ENCODE measurements around the gene NECTIN1.
A peak's percentile ranks its signal among the peaks of the same experiment; 100 is the strongest.

The NECTIN1 gene

DNA sequence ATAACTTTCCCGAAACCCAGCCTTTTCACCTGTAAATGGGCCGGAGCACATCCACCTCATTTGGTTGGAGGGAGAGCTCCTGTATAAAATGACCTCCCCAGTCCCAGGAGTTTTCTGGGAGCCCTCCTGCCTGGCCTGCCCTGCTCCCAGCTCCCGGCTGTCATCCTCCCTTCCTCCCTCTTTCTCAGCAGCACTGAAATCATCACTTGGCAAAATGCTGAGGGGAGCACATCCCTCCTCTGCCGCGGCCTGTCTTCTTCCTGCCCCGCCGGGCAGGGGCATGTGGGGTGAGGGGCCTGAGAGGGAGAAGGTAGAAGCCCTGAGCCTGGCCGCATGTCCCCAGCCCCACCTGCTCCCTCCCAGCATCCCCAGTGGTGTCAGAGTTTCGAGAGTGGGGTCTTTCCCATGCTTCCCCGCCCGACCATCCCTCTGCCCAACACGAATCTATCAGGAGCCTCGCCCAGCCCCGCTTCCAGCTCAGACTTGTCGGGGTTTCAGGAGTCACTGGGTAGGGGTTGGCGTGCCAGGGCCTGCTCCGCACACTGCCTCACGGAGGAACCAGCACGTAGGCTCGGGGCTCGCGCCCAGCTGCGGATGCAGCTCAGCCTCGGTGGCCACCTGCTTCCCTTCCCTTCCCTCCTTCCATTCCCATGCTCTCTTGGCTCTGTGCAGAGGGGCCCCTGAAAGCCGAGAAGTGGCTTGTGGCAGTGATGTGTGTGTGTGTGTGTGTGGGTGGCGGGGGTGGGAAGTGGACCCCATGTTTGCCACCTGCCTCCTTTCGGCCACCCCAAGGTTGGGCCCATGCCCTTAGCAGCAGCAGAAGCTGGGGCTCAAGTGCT, 37.1 kb downstream of the NECTIN1 start:
- DNase-seq = no peak

DNA sequence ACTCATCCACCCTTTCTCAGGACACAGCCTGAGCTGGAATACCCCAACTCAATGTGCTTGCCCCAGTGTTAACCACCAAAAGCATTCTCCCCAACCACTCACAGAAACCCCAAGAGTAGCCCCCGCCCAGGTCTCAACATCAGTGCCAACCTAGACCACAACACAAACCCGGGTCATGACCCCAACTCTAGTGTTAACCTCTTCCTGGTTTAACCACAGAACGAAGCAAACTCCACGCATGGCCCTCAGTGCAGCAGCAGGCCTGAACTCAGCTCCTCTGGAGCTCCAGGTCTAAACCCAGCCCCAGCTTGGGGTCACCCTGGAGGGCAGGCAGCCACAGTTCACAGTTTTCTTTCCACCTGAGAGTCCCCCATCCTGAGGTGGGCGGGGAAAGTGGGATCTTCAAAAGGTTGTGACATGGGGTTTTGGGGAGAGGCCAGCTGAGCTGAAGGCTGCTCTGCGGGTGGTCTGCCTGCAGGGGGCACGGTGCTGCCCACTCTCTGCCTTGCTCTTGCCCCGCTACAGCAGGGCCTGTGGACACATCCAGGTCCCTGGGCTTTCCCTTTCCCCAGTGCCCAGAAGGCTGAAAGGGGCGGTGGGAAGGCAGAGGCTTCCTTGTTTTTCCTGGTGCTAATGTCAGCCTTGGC, 37.9 kb downstream of the NECTIN1 start:
- DNase-seq = peak; percentile 12

DNA sequence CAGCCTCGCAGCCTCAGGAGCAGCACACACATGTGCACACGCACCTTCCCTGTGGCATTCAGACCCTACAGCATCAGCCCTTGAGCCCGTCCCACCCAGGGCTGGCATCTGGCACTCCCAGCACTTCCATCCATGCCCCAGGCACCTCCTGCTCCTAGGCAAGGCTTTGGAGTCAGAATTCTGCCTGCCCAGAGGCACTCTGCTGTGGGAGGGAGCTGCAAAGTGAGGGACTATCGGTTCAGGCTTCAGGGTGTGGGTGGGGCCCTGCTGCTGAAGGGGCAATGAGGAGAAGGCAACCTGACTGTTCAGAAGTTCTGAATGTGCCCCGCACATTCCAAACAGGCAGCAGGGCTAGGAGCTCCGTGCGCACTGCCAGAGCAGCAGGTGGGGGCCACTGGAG, 39.7 kb downstream of the NECTIN1 start:
- no peak for DNase-seq

DNA sequence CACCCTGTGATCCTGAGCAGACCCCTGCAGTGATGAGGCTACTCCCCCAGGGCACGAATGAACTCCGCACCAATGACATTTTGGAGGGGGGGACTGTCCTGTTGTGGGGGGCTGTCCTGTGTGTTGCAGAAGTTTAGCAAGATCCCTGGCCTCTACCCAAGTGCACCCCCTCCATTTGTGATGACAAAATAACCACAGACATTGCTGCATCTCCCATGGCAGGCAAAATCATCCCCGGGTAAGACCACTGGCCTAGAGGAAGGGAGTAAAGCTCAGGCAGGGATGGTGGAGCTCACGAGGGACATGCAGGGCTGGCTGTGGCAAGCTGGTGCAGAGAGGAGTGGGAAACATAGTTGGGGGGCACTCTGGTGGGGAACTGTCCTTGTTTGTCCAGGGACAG, 40.6 kb downstream of the NECTIN1 start:
- no peak for DNase-seq

DNA sequence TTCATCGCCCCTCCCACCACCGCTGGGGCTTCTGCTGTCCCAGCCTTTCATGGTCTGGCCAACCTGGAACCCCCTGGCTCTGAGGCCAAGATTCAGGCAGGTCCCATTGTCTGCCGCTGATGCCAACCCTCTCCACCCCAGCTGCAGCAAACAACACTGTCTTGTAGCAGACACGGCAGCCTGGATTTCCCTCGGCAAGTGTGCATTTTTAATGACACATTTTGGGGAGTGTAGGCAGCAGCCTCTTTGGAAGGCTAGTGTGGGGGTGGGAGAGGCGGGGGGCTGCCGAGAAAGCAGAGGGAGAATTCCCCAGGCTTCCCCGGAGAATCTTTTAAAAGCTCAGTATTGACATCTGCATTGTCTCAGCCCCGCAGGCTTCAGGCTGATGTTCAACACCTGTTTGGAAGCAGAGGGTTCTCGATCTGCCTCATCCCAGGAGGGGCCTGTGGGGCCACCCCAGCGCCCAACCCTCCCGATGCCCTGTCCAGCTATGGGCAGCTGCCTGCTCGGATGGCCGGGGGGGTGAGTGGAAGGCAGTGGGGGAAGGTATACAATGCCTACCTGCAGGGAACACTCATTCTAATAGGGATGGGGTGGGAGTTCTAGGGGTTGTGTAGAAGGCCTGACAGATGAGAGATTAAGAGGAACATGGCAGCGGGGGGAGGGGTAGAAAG, 41.5 kb downstream of the NECTIN1 start:
- DNase-seq = no peak

DNA sequence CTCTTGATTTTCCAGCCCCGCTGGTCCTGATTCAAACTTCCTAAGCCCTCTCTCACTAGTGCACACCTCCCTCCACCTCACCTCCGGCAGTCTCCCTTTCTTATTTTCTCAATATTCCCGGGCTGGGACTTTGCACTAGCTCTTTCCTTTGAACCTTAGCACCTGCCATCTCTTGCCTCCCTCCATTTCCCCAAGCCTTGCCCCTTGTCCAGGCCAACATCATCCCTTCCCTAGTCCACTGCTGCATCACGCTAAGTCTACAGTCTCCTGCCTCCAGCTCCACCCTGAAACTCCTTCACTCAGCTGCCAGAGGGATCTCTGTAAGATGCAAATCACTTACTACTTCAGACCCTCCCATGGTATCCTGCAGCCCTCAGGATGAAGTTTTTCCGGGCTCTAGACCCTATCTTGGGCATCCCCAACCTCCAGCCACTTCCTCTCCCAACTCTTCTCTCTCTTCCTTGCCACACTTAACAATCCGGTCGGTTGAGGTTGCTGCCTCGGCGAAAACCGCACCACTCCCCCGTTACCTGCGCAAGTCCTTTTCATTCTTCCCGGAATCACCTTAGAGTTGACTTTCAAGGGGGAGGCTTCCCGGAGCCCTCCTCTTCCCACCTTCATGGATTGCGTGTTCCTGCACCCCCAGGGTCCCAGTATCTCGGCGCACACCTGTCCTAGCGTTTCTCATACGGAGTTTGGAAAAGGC, 42.7 kb downstream of the NECTIN1 start:
- DNase-seq = no peak

DNA sequence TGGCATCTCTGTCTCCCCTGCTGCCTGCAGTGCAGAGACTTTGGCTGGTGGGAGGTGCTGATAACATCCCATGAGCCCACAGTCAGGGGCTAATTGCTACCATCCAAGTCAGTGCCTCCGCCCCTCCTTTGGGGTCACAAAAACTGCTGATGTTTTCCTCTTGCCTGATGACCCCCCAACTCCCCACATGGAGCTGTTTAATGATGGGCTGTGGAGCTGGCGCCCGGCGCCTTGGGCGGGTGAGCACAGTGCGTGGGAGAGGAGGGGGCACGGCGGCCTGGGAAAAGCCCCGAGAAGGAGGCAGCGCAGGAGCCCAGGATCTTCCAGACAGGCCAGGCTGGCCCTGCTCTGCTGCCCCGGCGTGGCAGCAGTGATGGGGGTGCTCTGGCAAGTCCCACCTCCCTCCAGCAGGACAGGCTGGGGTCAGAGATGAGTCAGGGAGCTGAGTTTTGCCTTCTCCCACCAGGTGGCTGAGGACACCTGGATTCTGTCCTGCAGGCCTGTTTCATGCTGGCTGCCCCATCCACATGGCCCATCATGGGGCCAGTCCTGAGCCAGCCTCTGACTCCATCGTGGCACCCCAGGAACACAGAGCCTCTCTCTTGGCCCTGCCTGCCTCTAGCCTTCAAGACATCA, 43.8 kb downstream of the NECTIN1 start:
- DNase-seq = no peak

DNA sequence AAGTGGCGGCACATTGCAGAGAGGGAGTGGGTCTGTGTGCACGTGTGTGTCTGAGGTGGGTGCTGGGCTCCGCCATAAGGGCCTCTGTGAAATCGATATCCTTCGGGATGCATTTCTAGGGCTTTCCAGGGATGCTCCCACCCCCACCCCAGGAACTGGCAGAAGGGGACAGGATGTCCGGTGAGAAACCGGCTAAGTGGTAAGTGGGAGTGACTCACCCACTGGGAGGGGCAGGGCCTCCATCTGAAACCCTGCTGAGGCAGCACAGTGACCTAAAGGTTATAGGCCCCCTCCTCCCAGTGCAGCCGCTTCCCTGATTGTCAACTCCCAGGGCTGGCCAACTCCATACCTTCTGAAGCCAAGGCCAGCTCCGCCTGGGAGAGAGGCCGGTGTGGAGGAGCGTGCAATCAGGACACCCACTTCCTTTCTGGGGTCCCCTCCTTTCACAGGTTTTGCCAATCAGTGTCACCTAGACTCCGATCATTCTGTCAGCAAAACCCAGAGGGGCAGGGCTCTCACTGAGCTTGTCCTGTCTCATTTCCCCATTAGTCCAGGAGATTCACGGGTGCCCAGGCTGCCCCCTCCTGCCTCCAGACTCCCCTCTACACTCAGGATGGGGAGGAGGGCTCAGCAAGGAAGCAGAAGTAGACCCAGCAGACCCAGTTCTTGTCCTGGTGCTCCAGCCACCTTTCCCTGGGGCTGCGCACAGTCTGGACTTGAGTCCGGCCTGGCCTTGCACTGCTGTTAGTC, 44.5 kb downstream of the NECTIN1 start:
- no peak for DNase-seq

DNA sequence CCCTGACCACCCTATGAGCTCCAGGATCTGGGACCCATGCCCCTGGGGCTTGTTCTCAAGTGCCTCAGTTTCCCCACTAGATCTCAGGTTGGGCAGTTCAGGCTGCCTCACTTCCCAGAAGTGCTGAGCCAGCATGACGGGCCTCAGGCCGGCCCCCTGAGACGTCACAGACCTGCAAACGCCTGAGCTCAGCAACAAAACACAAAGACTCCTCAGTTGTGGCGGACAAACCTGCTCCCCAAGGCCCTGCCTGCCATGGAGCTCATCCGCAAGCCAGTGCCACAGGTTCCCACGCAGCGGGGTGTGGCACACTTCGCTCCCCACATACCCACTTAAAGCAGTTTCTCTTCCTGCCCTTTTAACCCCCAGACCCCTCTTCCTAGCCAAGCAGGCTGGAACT, 45.2 kb downstream of the NECTIN1 start:
- DNase-seq = no peak

DNA sequence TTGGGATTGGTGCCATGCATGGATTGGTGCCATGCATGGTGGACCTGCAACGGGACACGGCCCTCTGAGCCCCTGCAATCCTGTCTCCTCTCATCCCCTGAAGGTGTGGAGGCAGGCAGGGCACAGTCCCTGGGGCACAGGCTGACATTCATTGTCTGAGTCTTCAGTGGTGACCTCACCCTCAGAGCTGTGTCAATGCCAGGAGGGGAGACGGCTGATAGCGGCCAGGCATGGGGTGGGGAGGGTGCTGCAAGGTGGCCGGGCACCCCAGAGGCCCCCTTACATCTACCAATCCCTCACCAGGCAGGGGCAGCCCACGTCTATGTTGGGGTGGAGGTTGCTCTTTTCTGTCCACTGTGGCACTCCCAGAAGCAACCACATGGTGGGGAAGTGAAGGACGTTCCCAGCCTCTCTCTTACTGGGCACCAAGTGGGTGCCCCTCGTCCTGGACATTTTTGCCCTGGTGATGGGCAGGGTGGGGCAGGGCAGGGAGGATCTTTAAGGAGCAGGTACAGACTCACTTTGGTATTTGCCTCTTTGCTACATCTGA, 47.6 kb downstream of the NECTIN1 start:
- DNase-seq = no peak

DNA sequence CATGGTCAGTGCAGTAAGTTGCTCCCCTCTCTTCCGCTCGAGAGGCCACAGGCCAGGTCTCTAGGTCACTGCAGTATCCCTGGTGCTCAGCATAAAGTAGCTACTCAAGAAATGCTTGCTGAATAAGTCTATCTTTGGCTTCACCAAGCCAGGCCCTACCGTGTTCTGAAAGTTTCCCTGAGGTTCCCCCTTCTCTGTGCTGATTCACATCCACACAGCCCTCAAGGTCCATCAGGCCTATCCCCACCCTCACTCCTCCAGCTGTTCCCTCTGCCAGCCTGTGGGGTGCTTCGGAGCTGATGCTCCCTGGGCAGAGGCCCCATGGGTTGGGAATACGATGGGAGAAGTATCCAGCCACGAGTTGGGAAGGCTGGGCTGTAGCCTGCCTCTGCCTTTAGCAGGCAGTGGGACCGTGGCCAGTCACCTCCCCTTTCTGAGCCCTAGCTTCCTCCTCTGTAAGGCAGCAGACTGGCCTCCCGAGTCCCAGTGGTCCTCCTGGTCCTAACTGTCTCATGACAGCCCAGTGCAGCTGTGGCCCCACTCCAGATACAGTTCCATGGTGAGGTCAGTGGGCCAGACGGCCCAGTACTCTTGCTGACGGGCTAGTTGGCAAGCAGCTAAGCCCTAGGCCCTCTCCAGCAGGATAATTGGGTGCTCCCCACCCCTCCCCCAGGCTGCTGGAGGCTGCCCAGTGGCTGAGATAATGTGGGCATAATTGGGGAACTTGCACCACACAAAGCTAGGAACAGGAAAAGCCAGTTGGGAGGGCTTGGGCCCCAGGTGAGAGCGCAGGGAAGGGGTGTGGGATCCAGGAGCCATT, 48.2 kb downstream of the NECTIN1 start:
- DNase-seq = no peak

DNA sequence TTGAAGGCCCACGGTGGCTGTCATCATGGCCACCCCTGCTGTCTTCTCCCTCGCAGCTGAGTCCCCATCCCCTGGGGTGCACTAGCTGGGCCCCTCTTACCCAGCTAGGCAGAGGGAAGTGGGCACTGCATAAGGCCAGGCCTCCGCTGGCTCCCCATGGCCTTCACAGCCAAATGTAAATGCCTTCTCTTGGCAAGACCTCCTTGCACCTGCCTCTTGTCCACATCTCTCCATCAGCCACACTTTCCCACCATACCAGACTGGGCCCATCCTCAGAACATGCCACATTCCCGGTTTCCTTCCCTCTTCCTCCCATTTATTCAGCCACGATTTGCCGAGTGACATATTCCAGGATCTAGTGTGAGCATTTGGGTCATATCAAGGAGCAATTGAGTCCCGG, 49.7 kb downstream of the NECTIN1 start:
- no peak for DNase-seq

DNA sequence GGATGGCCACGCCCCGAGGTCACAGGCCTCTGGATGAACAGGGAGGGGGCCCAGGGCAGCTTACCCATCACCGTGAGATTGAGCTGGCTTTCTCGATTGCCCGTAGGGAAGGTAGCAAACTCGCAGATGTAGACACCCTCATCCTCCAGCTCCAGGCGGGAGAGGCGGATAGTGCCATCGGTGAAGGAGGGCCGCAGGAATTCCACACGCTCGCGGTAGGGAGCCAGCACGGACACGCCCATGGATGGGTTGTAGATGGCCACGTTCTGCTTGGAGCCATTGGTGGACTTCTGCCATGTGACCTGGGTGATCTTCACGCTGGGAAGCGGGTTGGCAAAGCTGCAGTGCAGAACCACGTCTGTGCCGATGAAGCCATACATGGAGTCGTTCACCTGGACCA, 50.6 kb downstream of the NECTIN1 start:
- no peak for DNase-seq

DNA sequence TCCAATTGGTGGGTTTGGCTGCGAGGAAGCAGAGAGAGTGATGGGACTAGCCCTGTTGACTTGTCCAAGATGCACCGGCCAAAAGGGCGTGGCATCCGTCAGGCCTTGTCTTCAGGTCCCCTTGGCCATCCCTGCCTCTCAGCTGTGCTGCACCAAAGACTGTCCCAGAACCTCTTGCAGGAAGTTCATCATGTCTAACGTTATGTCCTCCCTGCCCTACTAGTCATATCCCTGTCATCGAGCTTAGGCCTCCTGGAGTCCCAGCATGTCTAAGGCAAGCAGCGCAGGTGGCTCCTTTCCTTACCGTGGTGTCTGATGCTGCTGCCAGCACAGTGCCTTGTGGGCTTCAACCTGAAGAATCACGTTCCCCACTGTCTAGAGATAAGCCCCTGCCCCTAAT, 51.2 kb downstream of the NECTIN1 start:
- DNase-seq = no peak

DNA sequence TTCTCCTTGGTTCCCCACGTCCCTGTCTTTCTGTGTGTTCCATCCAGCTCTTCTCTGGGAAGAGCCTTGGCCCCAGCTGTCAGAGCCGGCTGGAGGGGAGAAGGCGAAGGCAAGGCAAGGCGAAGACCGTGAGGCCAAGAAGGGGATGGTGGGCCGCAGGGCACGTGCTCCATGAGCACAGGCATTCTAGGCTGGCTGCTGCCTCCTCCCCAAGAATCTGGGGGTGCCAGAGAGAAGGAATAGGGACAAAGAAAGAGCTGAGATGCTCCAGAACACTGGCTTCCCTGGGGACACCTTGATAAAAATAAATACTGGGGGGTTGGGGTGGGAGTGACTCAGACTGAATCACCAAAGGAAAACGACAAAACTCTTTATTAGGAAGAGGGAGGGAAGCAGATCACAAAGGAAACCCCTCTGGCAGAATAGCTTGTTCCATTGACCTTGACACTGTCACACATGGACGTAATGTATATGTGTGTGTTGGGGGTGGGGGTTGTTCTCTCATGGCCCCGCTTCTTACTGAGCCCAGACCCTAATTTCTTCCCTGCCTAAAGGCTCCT, 52.5 kb downstream of the NECTIN1 start:
- no peak for DNase-seq

DNA sequence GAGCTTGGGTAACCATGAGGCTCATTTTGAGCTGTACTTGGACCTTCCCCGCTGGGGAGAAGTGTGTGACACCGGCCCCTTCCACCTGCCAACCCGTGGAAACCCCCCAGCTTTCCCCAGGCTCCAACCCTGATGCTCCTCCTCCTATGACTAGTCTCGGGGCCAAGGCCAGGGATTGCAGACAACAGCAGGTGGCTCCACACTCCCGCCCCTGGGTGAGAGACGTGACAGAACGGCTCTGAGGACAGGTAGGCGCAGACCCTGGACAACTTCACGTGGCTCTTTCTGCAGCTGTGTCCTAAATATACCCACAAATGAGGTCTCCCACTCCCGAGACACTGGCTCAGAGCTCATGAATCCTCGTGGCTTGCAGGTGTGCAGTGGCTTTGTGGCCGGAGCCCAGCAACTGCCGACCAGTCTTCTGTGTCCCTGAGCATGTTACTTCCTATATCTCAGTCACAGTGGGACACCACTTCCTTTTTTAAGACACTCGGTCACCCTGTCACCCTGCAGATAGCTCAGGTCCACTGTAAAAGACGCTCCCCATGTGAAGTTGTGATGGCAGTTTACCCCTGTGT, 55.2 kb downstream of the NECTIN1 start:
- DNase-seq = no peak

DNA sequence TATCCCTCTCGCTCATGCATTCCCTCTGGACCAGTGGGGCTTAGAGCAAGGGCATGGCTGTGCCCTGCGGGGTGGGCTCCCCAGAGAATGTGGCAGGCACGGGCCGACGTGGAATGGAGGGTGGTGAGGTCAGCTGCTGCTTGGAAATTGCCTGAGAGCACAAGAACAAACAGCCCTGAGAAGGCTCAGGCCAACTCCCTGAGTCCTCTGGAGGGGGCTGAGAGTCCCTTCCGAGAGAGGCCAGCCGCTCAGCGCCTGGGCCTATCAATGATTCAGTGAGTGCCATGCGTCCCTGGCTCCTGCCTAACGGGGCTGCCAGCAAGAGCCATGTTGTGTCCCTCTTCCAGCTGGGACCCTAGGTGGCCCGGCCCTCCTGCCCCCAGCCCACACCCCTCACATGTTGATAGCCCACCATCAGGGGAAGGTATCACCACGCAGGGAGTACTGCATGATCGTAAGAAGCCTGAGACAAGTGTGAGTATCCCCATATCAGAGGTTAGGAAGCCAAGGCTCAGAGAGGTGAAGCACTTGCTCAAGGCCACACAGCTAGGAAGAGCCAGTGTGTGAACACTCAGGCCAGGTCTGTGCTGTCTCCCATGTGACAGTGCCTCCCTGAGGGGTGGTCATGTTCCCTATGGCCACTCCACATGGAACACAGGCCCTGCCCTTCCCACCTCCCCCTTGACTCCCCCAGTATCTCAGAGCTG, 55.8 kb downstream of the NECTIN1 start:
- DNase-seq = no peak

DNA sequence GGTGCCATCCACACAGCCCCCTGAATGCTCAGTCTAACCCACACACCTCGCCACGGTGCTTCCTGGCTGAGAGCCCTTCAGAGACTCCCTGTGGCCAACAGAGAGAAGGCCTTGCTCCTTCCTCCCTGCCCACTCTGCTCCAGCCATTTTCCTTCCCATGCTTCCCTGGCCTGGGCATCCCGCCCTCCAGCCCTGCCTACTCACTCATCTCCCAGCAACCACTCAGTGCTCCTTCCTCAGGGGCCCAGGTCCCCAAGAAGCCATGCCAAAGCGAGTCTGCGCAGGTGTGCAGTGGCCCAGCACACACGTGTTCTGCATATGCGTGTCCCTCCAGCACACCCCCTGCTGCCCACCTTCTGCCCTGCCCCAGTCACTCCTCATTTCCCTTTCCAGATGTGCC, 56.4 kb downstream of the NECTIN1 start:
- no peak for DNase-seq

DNA sequence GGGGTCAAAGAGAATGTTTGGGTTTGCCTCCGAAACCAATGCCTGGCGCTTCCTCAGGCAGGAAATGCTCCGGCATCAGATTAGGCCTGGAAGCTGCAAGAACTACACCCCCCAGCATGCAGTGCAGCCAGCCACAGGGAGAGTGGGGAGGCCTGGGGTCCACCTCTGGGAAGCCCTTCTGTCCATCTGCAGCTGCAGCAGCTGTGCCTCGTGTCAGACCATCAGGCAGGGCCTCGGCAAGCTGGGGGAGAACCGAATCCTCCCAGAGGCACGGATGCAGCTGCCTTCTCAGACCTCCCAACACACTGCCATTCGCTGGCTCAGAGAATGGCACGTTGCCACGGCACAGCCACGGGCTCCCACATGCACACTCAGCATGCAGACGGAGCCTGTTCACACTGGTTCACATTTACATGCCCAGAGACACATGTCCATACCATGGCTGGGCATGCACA, 57.4 kb downstream of the NECTIN1 start:
- DNase-seq = no peak
